ENCODE results near the gene LILRA2.

The LILRA2 gene

GRCh38 chr19:54614726-54615125, 41.1 kb downstream of the LILRA2 start:
- no peaks in the 10 kb centered on the region for H3K27me3 ChIP-seq (ENCODE audit: insufficient read depth, poor library complexity, severe bottlenecking)
- no peak for TF ChIP-seq SPI1 (IDR thresholded peaks at IDR 0.05; ENCODE audit: borderline replicate concordance, low read depth)
- TF ChIP-seq CTCF (IDR thresholded peaks at IDR 0.05; ENCODE audit: insufficient read depth, low read length), result no peak
- TF ChIP-seq GABPA (IDR thresholded peaks at IDR 0.05; ENCODE audit: low read depth), result no peak
- no peak for TF ChIP-seq REST (IDR thresholded peaks at IDR 0.05; ENCODE audit: insufficient replicate concordance, low read depth)
- TF ChIP-seq POLR2AphosphoS5 (IDR thresholded peaks at IDR 0.05; ENCODE audit: low read depth), result no peak
- no peak for DNase-seq (ENCODE audit: low read depth in 1 of 2, low spot score in 1 of 2)
- H3K27ac ChIP-seq (replicated peaks), result no peak overlapping the region
- H3K4me3 ChIP-seq (replicated peaks; ENCODE audit: insufficient read depth, low read length), result no peak overlapping the region

- no peak for TF ChIP-seq SPI1 (IDR thresholded peaks at IDR 0.05; ENCODE audit: borderline replicate concordance, low read depth)
- no peak for TF ChIP-seq REST (IDR thresholded peaks at IDR 0.05; ENCODE audit: insufficient replicate concordance, low read depth)
- no peak for TF ChIP-seq POLR2AphosphoS5 (IDR thresholded peaks at IDR 0.05; ENCODE audit: low read depth)
- no peak for TF ChIP-seq CTCF (IDR thresholded peaks at IDR 0.05; ENCODE audit: insufficient read depth, low read length)
- TF ChIP-seq GABPA (IDR thresholded peaks at IDR 0.05; ENCODE audit: low read depth), result no peak
- Histone ChIP-seq H3K27ac (replicated peaks) (no peak overlapping the region), H3K4me3 (replicated peaks; ENCODE audit: insufficient read depth, low read length) (no peak overlapping the region), H3K27me3 (ENCODE audit: insufficient read depth, poor library complexity, severe bottlenecking) (peaks cover 2% of the 10 kb centered on the region)
- no peak for DNase-seq (ENCODE audit: low read depth in 1 of 2, low spot score in 1 of 2)
These were observed 42.5 kb downstream of the LILRA2 start for GRCh38 chr19:54616057-54616456.

- TF ChIP-seq GABPA (IDR thresholded peaks at IDR 0.05; ENCODE audit: low read depth) (no peak), REST (IDR thresholded peaks at IDR 0.05; ENCODE audit: insufficient replicate concordance, low read depth) (no peak), POLR2AphosphoS5 (IDR thresholded peaks at IDR 0.05; ENCODE audit: low read depth) (no peak)
- no peak for DNase-seq (ENCODE audit: low read depth in 1 of 2, low spot score in 1 of 2)
- no peak overlapping the region for H3K4me3 ChIP-seq (replicated peaks; ENCODE audit: insufficient read depth, low read length)
- H3K27ac ChIP-seq (replicated peaks), result no peak overlapping the region
- H3K27me3 ChIP-seq (ENCODE audit: insufficient read depth, poor library complexity, severe bottlenecking), result peaks cover 2% of the 10 kb centered on the region
These were observed 43.4 kb downstream of the LILRA2 start for GRCh38 chr19:54616821-54617560.
